Activated B cell treated with CpG ODN at 0.5 μM for 24 hours (primary cell): ENCODE data around the gene NAPEPLD. TPM values are rescaled to one million over a fixed set of nuclear protein-coding genes. Genes with fewer than 3 reads are reported as not detected.
"Not testable (repeated sequence)": the region's sequence is repeated elsewhere in the genome, so short reads cannot be mapped to it uniquely, and the experiment has no call there.

Source experiments
- ATAC-seq: fragments of 200-7000 bp; cut with Tn5 transposase; one replicate; pipeline ENCODE4 v1.10.0; 2021; ENCODE audit warnings: low read depth, mild to moderate bottlenecking, moderate library complexity
- CTCF ChIA-PET: fragments of 350-600 bp; sonication (Branson Sonifier 250); formaldehyde crosslinking; loops from one replicate; lab custom pipeline; 2021; ENCODE audit warnings: antibody characterized with exemption; lab: Charles Lee
- POLR2A ChIA-PET: fragments of 350-600 bp; sonication (Branson Sonifier 250); formaldehyde crosslinking; loops from one replicate; lab custom pipeline; 2021; ENCODE audit warnings: antibody characterized with exemption; lab: Charles Lee
- DNase-seq: peaks from one replicate; pipeline ENCODE4 v3.0.0; 2022
- H3K27ac Mint-ChIP-seq: one replicate; pipeline ENCODE4 v1.8.0; 2020; ENCODE audit warnings: mixed read lengths
- H3K27me3 Mint-ChIP-seq: one replicate; pipeline ENCODE4 v1.8.0; 2021; ENCODE audit warnings: mixed read lengths
- H3K36me3 Mint-ChIP-seq: one replicate; pipeline ENCODE4 v1.8.0; 2021; ENCODE audit warnings: low read depth, mixed read lengths
- H3K4me1 Mint-ChIP-seq: one replicate; pipeline ENCODE4 v1.8.0; 2021; ENCODE audit warnings: mixed read lengths
- H3K4me3 Mint-ChIP-seq: one replicate; pipeline ENCODE4 v1.8.0; 2020; ENCODE audit warnings: mild to moderate bottlenecking, mixed read lengths
- H3K9me3 Mint-ChIP-seq: one replicate; pipeline ENCODE4 v1.8.0; 2020; ENCODE audit warnings: mixed read lengths
- CTCF ChIP-seq: fragments of 200-600 bp; IDR thresholded peaks from one replicate; pipeline ENCODE4 v1.8.0; 2022; ENCODE audit warnings: antibody characterized with exemption, mild to moderate bottlenecking
- intact Hi-C: fragments of 100-400 bp; cut with micrococcal nuclease; formaldehyde crosslinking; loops from one replicate; pipeline ENCODE4 v1.15.1; 2024
- total RNA-seq: library from RNA; stranded (reverse); gene quantifications from 2 replicates; pipeline ENCODE4 v1.2.3, GENCODE V29; 2022

NAPEPLD gene
- total RNA-seq, 1 donor from 2014 or later = 14.4 TPM

GRCh38 chr7:103116511-103116910 lies 32.4 kb downstream of the NAPEPLD start:
- Mint-ChIP-seq H3K9me3 (peaks cover 2% of the 10 kb centered on the region), H3K36me3 (peaks cover 50% of the 10 kb centered on the region), H3K27ac (no peak overlapping the region), H3K27me3 (no peaks in the 10 kb centered on the region), H3K4me1 (no peaks in the 10 kb centered on the region), H3K4me3 (no peak overlapping the region)
- TF ChIP-seq CTCF = no peak
- intact Hi-C loops = no loop called here
- no peak for ATAC-seq
- ChIA-PET POLR2A (no interaction called here), CTCF (no interaction called here)
- DNase-seq = no peak

- Mint-ChIP-seq H3K4me1 (no peaks in the 10 kb centered on the region), H3K36me3 (peaks cover 48% of the 10 kb centered on the region), H3K27me3 (no peaks in the 10 kb centered on the region), H3K4me3 (no peak overlapping the region), H3K27ac (no peak overlapping the region), H3K9me3 (peaks cover 2% of the 10 kb centered on the region)
- intact Hi-C loops = no loop called here
- TF ChIP-seq CTCF = no peak
- no peak for DNase-seq
- ChIA-PET POLR2A (no interaction called here), CTCF (no interaction called here)
- ATAC-seq = no peak
Measured at GRCh38 chr7:103115771-103116170, 33.1 kb downstream of the NAPEPLD start.

GRCh38 chr7:103114576-103115008 lies 34.3 kb downstream of the NAPEPLD start:
- no peak overlapping the region for H3K27ac Mint-ChIP-seq
- peaks cover 52% of the 10 kb centered on the region for H3K36me3 Mint-ChIP-seq
- CTCF ChIA-PET = no interaction called here

GRCh38 chr7:103113164-103113563 lies 35.7 kb downstream of the NAPEPLD start:
- no peak for ATAC-seq

More at GRCh38 chr7:103114576-103115008, 34.3 kb downstream of the NAPEPLD start:
- intact Hi-C loops = no loop called here
- ATAC-seq (no peak), DNase-seq (no peak)
- POLR2A ChIA-PET = no interaction called here
- Mint-ChIP-seq H3K9me3 (peaks cover 2% of the 10 kb centered on the region), H3K4me1 (peaks cover 3% of the 10 kb centered on the region), H3K4me3 (no peak overlapping the region), H3K27me3 (no peaks in the 10 kb centered on the region)
- TF ChIP-seq CTCF = no peak

GRCh38 chr7:103106703-103107070 lies 42.2 kb downstream of the NAPEPLD start:
- H3K27me3 Mint-ChIP-seq, H3K9me3 Mint-ChIP-seq, CTCF ChIA-PET, POLR2A ChIA-PET, intact Hi-C loops, ATAC-seq, H3K27ac Mint-ChIP-seq, DNase-seq, H3K4me3 Mint-ChIP-seq, H3K4me1 Mint-ChIP-seq: not testable (repeated sequence)
- H3K36me3 Mint-ChIP-seq = peaks cover 65% of the 10 kb centered on the region

More at GRCh38 chr7:103113164-103113563, 35.7 kb downstream of the NAPEPLD start:
- ChIA-PET CTCF (no interaction called here), POLR2A (interaction anchor here (0.7 kb wide), 1 partner anchor 17 kb away, joined by 3 read pairs; no protein-coding TSS in a partner anchor)
- H3K36me3 Mint-ChIP-seq = peaks cover 54% of the 10 kb centered on the region
- peaks cover 3% of the 10 kb centered on the region for H3K4me1 Mint-ChIP-seq
- H3K4me3 Mint-ChIP-seq = no peak overlapping the region
- intact Hi-C loops = no loop called here
- H3K27ac Mint-ChIP-seq = no peak overlapping the region
- H3K27me3 Mint-ChIP-seq = no peaks in the 10 kb centered on the region
- TF ChIP-seq CTCF = no peak
- no peak for DNase-seq
- peaks cover 2% of the 10 kb centered on the region for H3K9me3 Mint-ChIP-seq
